Adrenal gland (tissue), 12 donors: ENCODE results near the gene CCT4. TPM values are rescaled to one million over a fixed set of nuclear protein-coding genes. Genes with fewer than 3 reads are reported as not detected.
"Not testable (repeated sequence)": the region's sequence is repeated elsewhere in the genome, so short reads cannot be mapped to it uniquely, and the experiment has no call there.

Source experiments
- DNase-seq, 7 donors: peaks; one replicate each; pipeline ENCODE4 v3.0.0-alpha.2; 2019 to 2020
- H3K27ac ChIP-seq, 5 donors: fragments of 200-600 bp; sonication (generic) in 4 of 5; 1 replicate in 3 of 5; 2 replicates in 2 of 5; pipeline versions ENCODE4 v1.5.1 to v1.8.0; 2016 to 2020; ENCODE audit warnings: mild to moderate bottlenecking in 1 of 5
- H3K27me3 ChIP-seq: fragments of 200-600 bp; 2 replicates; pipeline ENCODE4 v1.8.0; 2021
- H3K36me3 ChIP-seq, 2 donors: fragments of 200-600 bp; replicated peaks in 1 of 2; 1 replicate in 1 of 2; 2 replicates in 1 of 2; pipeline versions ENCODE4 v1.5.1 to v1.8.0; 2018 to 2022
- H3K4me1 ChIP-seq, 2 donors: fragments of 200-600 bp; replicated peaks in 1 of 2; 1 replicate in 1 of 2; 2 replicates in 1 of 2; pipeline versions ENCODE4 v1.5.1 to v1.8.0; 2018 to 2021
- H3K4me3 ChIP-seq, 4 donors: fragments of 200-600 bp; sonication (generic) in 3 of 4; one replicate each; pipeline ENCODE4 v1.5.1; 2016 to 2018
- H3K9me3 ChIP-seq, 3 donors: fragments of 200-600 bp; sonication (generic) in 1 of 3; replicated peaks in 1 of 3; 1 replicate in 2 of 3; 2 replicates in 1 of 3; pipeline versions ENCODE4 v1.5.1 to v1.8.0; 2016 to 2021
- CTCF ChIP-seq, 6 experiments: fragments of 450-650 bp in 4 of 6; fragments of 200-600 bp in 2 of 6; sonication (generic) in 1 of 6; IDR thresholded peaks; 1 replicate in 5 of 6; 2 replicates in 1 of 6; pipeline versions ENCODE4 v1.5.1 to v1.8.0; 2016 to 2021; ENCODE audit warnings: antibody characterized with exemption in 6 of 6, mild to moderate bottlenecking in 2 of 6, moderate library complexity in 1 of 6
- POLR2A ChIP-seq, 2 donors: fragments of 450-650 bp; IDR thresholded peaks; one replicate each; pipeline ENCODE4 v1.6.1; 2017; ENCODE audit warnings: antibody characterized with exemption in 2 of 2, mild to moderate bottlenecking in 2 of 2, moderate library complexity in 1 of 2
- WGBS, 4 donors: extraction: QIAGEN DNeasy Blood & Tissue Kit in 2 of 4; methylation state at CpG; one replicate each; pipeline versions ENCODE4 v1.1.5 to v1.1.7; 2013 to 2017; 5-methylcytosine and 5-hydroxymethylcytosine counted together
- intact Hi-C, 2 donors: fragments of 100-400 bp; cut with DNase I; formaldehyde crosslinking; loops; one replicate each; pipeline versions ENCODE4 v1.14.1 to v1.15.0; 2022 to 2023
- polyA plus RNA-seq, 3 donors: library from polyadenylated mRNA; stranded (reverse); fragments of 200-250 nt in 2 of 3; fragments of 350-450 nt in 1 of 3; fragmentation: Illumina TruSeq in 1 of 3; extraction: RNeasy Lipid Tissue Mini Kit (QIAGEN cat#74804) in 1 of 3; gene quantifications; one replicate each; pipeline ENCODE4 v1.2.3, GENCODE V29; 2013 to 2014
- total RNA-seq, 9 donors: library from RNA; depleted of rRNA in 4 of 9; stranded (reverse); fragments of >200 nt in 4 of 9; fragments of 120-200 nt in 1 of 9; fragmentation: NEBNext Ultra II Directional in 1 of 9; extraction: Animal tissue kit (Norgen Biotek cat#: 25700) in 1 of 9; gene quantifications; one replicate each; pipeline versions ENCODE4 v1.1.0 to v1.2.4, GENCODE V29; 2013 to 2023
- donor health status: healthy with polysubstance abuse.
- donor health status: Bipolar disorder and iron deficiency.
- donor health status: DM: yes; HTN: yes; CAD: no.
- donor health status: DM: no; HTN: no; CAD: no.
- donor health status: DM: no; HTN: no; CAD: no.
- donor health status: DM: yes; HTN: yes; CAD: no.

The CCT4 gene
- total and polyA plus RNA-seq, 12 donors, result 28.5 to 183 (median 106) TPM

DNA sequence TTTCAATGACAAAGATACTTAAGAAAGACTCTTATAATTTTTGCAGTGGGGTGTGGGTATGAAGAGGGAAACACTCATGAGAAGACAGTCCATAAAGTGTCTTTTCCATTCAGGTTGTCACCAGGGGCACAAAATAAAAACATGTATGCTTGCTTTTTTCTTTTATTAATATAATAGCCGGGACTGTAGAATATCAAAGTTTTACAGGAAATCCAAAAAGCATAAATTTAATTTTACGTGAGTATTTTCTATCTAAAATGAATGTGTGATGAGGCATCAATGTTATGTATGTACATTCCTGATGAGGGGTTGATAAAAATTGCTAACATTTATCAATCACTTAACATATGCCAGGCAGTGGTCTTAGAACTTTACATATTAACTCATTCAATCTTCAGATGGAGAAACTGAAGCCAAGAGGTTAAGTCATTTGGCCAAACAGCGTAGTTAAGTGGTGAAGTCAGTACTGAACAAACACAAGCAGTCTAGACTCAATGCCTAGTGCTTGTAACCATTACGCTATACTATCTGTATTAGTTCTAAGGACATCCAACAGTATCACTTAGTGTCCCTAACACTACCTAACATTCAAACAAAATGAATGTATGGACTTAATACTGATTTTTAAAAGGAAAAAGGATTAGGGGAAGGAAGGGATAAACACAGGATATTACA is 10.7 kb downstream of the CCT4 start:
- intact Hi-C loops, result no loop called here
- DNase-seq, result no peak
- no peaks in the 10 kb centered on the region for H3K27me3 ChIP-seq
- TF ChIP-seq CTCF (IDR thresholded peaks at IDR 0.05) (no peak), POLR2A (IDR thresholded peaks at IDR 0.05) (no peak)
- WGBS, 4 donors, result 91 to 95% (median 93%) methylated on average over 4 of the region's 4 CpGs
- no peaks in the 10 kb centered on the region for H3K4me1 ChIP-seq
- no peaks in the 10 kb centered on the region for H3K9me3 ChIP-seq
- no peak overlapping the region for H3K4me3 ChIP-seq
- H3K27ac ChIP-seq, result no peak overlapping the region
- H3K36me3 ChIP-seq, result peaks cover 0 to 97% of the 10 kb centered on the region in 2 donors

- Histone ChIP-seq H3K4me1 (no peaks in the 10 kb centered on the region), H3K4me3 (no peak overlapping the region), H3K9me3 (no peaks in the 10 kb centered on the region), H3K27me3 (no peaks in the 10 kb centered on the region), H3K36me3 (peaks cover 0 to 97% of the 10 kb centered on the region in 2 donors), H3K27ac (no peak overlapping the region)
- DNase-seq, result no peak
- 96 to 100% (median 99%) methylated on average over 1 of the region's 1 CpG for WGBS, 4 donors
- no peak for TF ChIP-seq POLR2A (IDR thresholded peaks at IDR 0.05)
- no peak for TF ChIP-seq CTCF (IDR thresholded peaks at IDR 0.05)
- intact Hi-C loops, result no loop called here
Measured at GRCh38 chr2:61876400-61876799, 12.1 kb downstream of the CCT4 start.

GRCh38 chr2:61866482-61867089 is 21.9 kb downstream of the CCT4 start:
- H3K27me3 ChIP-seq, H3K4me1 ChIP-seq, H3K4me3 ChIP-seq, H3K27ac ChIP-seq, DNase-seq, intact Hi-C loops, H3K9me3 ChIP-seq: not testable (repeated sequence)
- WGBS, 4 donors, result 95 to 99% (median 98%) methylated on average over 14 of the region's 14 CpGs
- H3K36me3 ChIP-seq, result peaks cover 0 to 61% of the 10 kb centered on the region in 2 donors

DNA sequence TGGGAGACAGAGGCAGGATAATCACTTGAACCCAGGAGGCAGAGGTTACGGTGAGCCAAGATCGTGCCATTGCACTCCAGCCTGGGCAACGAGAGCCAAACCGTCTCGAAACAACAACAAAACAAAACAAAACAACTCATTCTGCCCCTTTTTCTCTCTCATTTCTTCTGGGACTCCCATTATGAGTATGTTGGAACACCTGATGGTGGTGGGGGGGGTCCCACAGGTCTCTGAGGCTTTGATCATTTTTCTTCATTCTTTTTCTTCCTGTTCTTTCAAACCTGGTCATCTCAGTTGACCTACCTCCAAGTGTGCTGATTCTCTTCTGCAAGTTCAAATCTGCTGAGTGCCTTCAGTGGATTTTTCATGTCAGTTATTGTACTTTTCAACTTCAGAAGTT is 26.4 kb downstream of the CCT4 start:
- Histone ChIP-seq H3K27me3 (no peaks in the 10 kb centered on the region), H3K27ac (no peak overlapping the region), H3K4me1 (no peaks in the 10 kb centered on the region), H3K36me3 (peaks cover 0 to 20% of the 10 kb centered on the region in 2 donors), H3K4me3 (no peak overlapping the region), H3K9me3 (peaks cover 0 to 9% (median 0%) of the 10 kb centered on the region in 3 donors)
- DNase-seq, result no peak
- intact Hi-C loops, result no loop called here
- WGBS, 4 donors, result 95 to 100% (median 97%) methylated on average over 5 of the region's 5 CpGs
- TF ChIP-seq POLR2A (IDR thresholded peaks at IDR 0.05) (no peak), CTCF (IDR thresholded peaks at IDR 0.05) (no peak)

GRCh38 chr2:61857224-61857623 is 31.2 kb downstream of the CCT4 start:
- peaks cover 0 to 6% of the 10 kb centered on the region in 2 donors for H3K4me1 ChIP-seq

More at GRCh38 chr2:61857224-61857623, 31.2 kb downstream of the CCT4 start:
- no peak for DNase-seq
- H3K36me3 ChIP-seq, result no peaks in the 10 kb centered on the region
- 76 to 88% (median 83%) methylated on average over 3 of the region's 3 CpGs for WGBS, 4 donors
- H3K9me3 ChIP-seq, result peaks cover 0 to 4% (median 0%) of the 10 kb centered on the region in 3 donors
- intact Hi-C loops, result no loop called here
- H3K27me3 ChIP-seq, result no peaks in the 10 kb centered on the region
- no peak overlapping the region for H3K4me3 ChIP-seq
- no peak overlapping the region for H3K27ac ChIP-seq
- no peak for TF ChIP-seq CTCF (IDR thresholded peaks at IDR 0.05)
- no peak for TF ChIP-seq POLR2A (IDR thresholded peaks at IDR 0.05)
